ENCODE measurements around the gene LAMB3. TPM values are rescaled to one million over a fixed set of nuclear protein-coding genes. Genes with fewer than 3 reads are reported as not detected.

The LAMB3 gene
- total RNA-seq, 2 experiments from 2014 or later = 3.1 to 4.2 TPM

- peak overlapping the region; percentile 52 for H3K27ac Mint-ChIP-seq
- H3K27me3 Mint-ChIP-seq = no peaks in the 10 kb centered on the region
- H3K4me3 Mint-ChIP-seq = peak overlapping the region; percentile 45
- H3K4me1 Mint-ChIP-seq = peaks cover 44% of the 10 kb centered on the region
- CTCF ChIA-PET = interaction anchor here (0.7 to 2.5 kb wide), 8 partner anchors 59 to 119 kb away, joined by 3 to 8 read pairs (median 3); partner anchors contain the start of gene TRAF3IP3
- ATAC-seq (peak; percentile 87), DNase-seq (peak; percentile 52)
- intact Hi-C loops (cut with DNase I, micrococcal nuclease) = no loop called here
- H3K36me3 Mint-ChIP-seq (ENCODE audit: low read depth) = no peaks in the 10 kb centered on the region
- POLR2A ChIA-PET = no interaction called here
- no peaks in the 10 kb centered on the region for H3K9me3 Mint-ChIP-seq (ENCODE audit: low read depth)
Measured at GRCh38 chr1:209685821-209686220, 33.6 kb upstream of the LAMB3 start.

GRCh38 chr1:209678981-209679539 is 26.8 kb upstream of the LAMB3 start:
- DNase-seq = no peak
- H3K4me3 Mint-ChIP-seq = no peak overlapping the region
- no peak overlapping the region for H3K27ac Mint-ChIP-seq
- ChIA-PET CTCF (no interaction called here), POLR2A (interaction anchor here (0.6 kb wide), 1 partner anchor 17 kb away, joined by 5 read pairs; no protein-coding TSS in a partner anchor)
- H3K36me3 Mint-ChIP-seq (ENCODE audit: low read depth) = peaks cover 9% of the 10 kb centered on the region
- peak; percentile 58 for ATAC-seq
- no peaks in the 10 kb centered on the region for H3K9me3 Mint-ChIP-seq (ENCODE audit: low read depth)
- H3K27me3 Mint-ChIP-seq = peaks cover 40% of the 10 kb centered on the region
- intact Hi-C loops (cut with DNase I, micrococcal nuclease) = loop anchor here in 1 of 2 experiments (5.0 kb wide), 1 partner anchor 68 kb away; no protein-coding TSS in a partner anchor
- peaks cover 26% of the 10 kb centered on the region for H3K4me1 Mint-ChIP-seq

GRCh38 chr1:209675565-209676154 is 23.4 kb upstream of the LAMB3 start:
- POLR2A ChIA-PET = interaction anchor here (0.5 kb wide), 1 partner anchor 23 kb away, joined by 3 read pairs; no protein-coding TSS in a partner anchor
- no peak for ATAC-seq
- H3K27me3 Mint-ChIP-seq = peaks cover 41% of the 10 kb centered on the region

GRCh38 chr1:209674957-209675564 is 22.8 kb upstream of the LAMB3 start, which contains the start of gene G0S2:
TSS of gene G0S2 (plus strand) at chr1:209675412. CDS start at chr1:209675685, 273 bp downstream.
- no peaks in the 10 kb centered on the region for H3K9me3 Mint-ChIP-seq (ENCODE audit: low read depth)
- H3K36me3 Mint-ChIP-seq (ENCODE audit: low read depth) = peaks cover 9% of the 10 kb centered on the region
- H3K27ac Mint-ChIP-seq = peak within 1 kb of the TSS; percentile 84
- POLR2A ChIA-PET = no interaction called here
- CTCF ChIA-PET = interaction anchor here (0.5 to 2.1 kb wide), 4 partner anchors 9 to 658 kb away, joined by 3 to 9 read pairs (median 4); no protein-coding TSS in a partner anchor
- ATAC-seq (peak; percentile 31), DNase-seq (peak; percentile 70)
- H3K27me3 Mint-ChIP-seq = peaks cover 38% of the 10 kb centered on the region
- H3K4me1 Mint-ChIP-seq = peaks cover 56% of the 10 kb centered on the region
- H3K4me3 Mint-ChIP-seq = peak within 1 kb of the TSS; percentile 71
- intact Hi-C loops (cut with DNase I, micrococcal nuclease) = loop anchor here (2.0 to 5.0 kb wide), 3 partner anchors 14 to 72 kb away; no protein-coding TSS in a partner anchor

More at GRCh38 chr1:209675565-209676154, 23.4 kb upstream of the LAMB3 start:
- DNase-seq = peak; percentile 27
- Mint-ChIP-seq H3K36me3 (ENCODE audit: low read depth) (peaks cover 9% of the 10 kb centered on the region), H3K4me1 (peaks cover 54% of the 10 kb centered on the region), H3K4me3 (peak overlapping the region; percentile 71), H3K9me3 (ENCODE audit: low read depth) (no peaks in the 10 kb centered on the region), H3K27ac (peak overlapping the region; percentile 84)
- intact Hi-C loops (cut with DNase I, micrococcal nuclease) = loop anchor here (2.0 to 5.0 kb wide), 3 partner anchors 13 to 72 kb away; no protein-coding TSS in a partner anchor
- CTCF ChIA-PET = interaction anchor here (0.7 to 2.1 kb wide), 5 partner anchors 9 to 657 kb away, joined by 3 to 9 read pairs (median 4); no protein-coding TSS in a partner anchor

- intact Hi-C loops (cut with DNase I, micrococcal nuclease) = loop anchor here (1.0 to 2.0 kb wide), 6 partner anchors 15 to 659 kb away; partner anchors contain the start of gene UTP25 (in 1 of the 2)
- Mint-ChIP-seq H3K36me3 (ENCODE audit: low read depth) (peaks cover 9% of the 10 kb centered on the region), H3K4me3 (peak overlapping the region; percentile 71), H3K4me1 (peaks cover 53% of the 10 kb centered on the region), H3K27me3 (peaks cover 36% of the 10 kb centered on the region), H3K27ac (peak overlapping the region; percentile 84), H3K9me3 (ENCODE audit: low read depth) (no peaks in the 10 kb centered on the region)
- ChIA-PET POLR2A (no interaction called here), CTCF (interaction anchor here (1.0 to 2.1 kb wide), 9 partner anchors 7 to 92 kb away, joined by 3 to 9 read pairs (median 4); partner anchors contain the start of gene LAMB3)
- no peak for ATAC-seq
- DNase-seq = no peak
Measured at GRCh38 chr1:209673631-209674417, 21.6 kb upstream of the LAMB3 start.

- DNase-seq (peak; percentile 69), ATAC-seq (peak; percentile 85)
- POLR2A ChIA-PET = interaction anchor here (0.7 kb wide), 1 partner anchor 9 kb away, joined by 5 read pairs; no protein-coding TSS in a partner anchor
- no peaks in the 10 kb centered on the region for H3K9me3 Mint-ChIP-seq (ENCODE audit: low read depth)
- H3K27ac Mint-ChIP-seq = peak overlapping the region; percentile 85
- peaks cover 31% of the 10 kb centered on the region for H3K27me3 Mint-ChIP-seq
- CTCF ChIA-PET = interaction anchor here (1.2 to 2.0 kb wide), 7 partner anchors 11 to 93 kb away, joined by 3 to 7 read pairs (median 4); partner anchors contain the start of gene LAMB3
- intact Hi-C loops (cut with DNase I, micrococcal nuclease) = loop anchor here (1.0 to 2.0 kb wide), 4 partner anchors 20 to 660 kb away; partner anchors contain the start of gene UTP25 (in 1 of the 2)
- H3K4me3 Mint-ChIP-seq = peak overlapping the region; percentile 13
- peaks cover 9% of the 10 kb centered on the region for H3K36me3 Mint-ChIP-seq (ENCODE audit: low read depth)
- peaks cover 53% of the 10 kb centered on the region for H3K4me1 Mint-ChIP-seq
Measured at GRCh38 chr1:209672705-209673630, 20.7 kb upstream of the LAMB3 start.

- H3K36me3 Mint-ChIP-seq (ENCODE audit: low read depth) = peaks cover 3% of the 10 kb centered on the region
- intact Hi-C loops (cut with DNase I, micrococcal nuclease) = loop anchor here in 1 of 2 experiments (1.0 kb wide), 1 partner anchor 10 kb away; no protein-coding TSS in a partner anchor
- POLR2A ChIA-PET = no interaction called here
- peak overlapping the region; percentile 34 for H3K27ac Mint-ChIP-seq
- peaks cover 12% of the 10 kb centered on the region for H3K27me3 Mint-ChIP-seq
- CTCF ChIA-PET = interaction anchor here (0.9 to 1.1 kb wide), 2 partner anchors 17 to 85 kb away, joined by 3 read pairs; no protein-coding TSS in a partner anchor
- no peak overlapping the region for H3K4me3 Mint-ChIP-seq
- H3K4me1 Mint-ChIP-seq = peaks cover 45% of the 10 kb centered on the region
- ATAC-seq = no peak
- no peaks in the 10 kb centered on the region for H3K9me3 Mint-ChIP-seq (ENCODE audit: low read depth)
- no peak for DNase-seq
Measured at GRCh38 chr1:209670441-209671082, 18.3 kb upstream of the LAMB3 start.

- peak; percentile 60 for ATAC-seq
- CTCF ChIA-PET = no interaction called here
Measured at GRCh38 chr1:209667708-209668107, 15.5 kb upstream of the LAMB3 start.

GRCh38 chr1:209667103-209667502 is 14.9 kb upstream of the LAMB3 start:
- ChIA-PET CTCF (interaction anchor here (1.0 to 1.3 kb wide), 2 partner anchors 8 to 23 kb away, joined by 4 read pairs; partner anchors contain the start of gene G0S2), POLR2A (no interaction called here)
- Mint-ChIP-seq H3K9me3 (ENCODE audit: low read depth) (no peaks in the 10 kb centered on the region), H3K27me3 (peaks cover 2% of the 10 kb centered on the region), H3K36me3 (ENCODE audit: low read depth) (no peaks in the 10 kb centered on the region), H3K27ac (no peak overlapping the region), H3K4me3 (no peak overlapping the region), H3K4me1 (peaks cover 14% of the 10 kb centered on the region)
- no peak for ATAC-seq
- no peak for DNase-seq
- intact Hi-C loops (cut with DNase I, micrococcal nuclease) = no loop called here

More at GRCh38 chr1:209667708-209668107, 15.5 kb upstream of the LAMB3 start:
- Mint-ChIP-seq H3K4me3 (no peak overlapping the region), H3K36me3 (ENCODE audit: low read depth) (no peaks in the 10 kb centered on the region), H3K27ac (no peak overlapping the region), H3K9me3 (ENCODE audit: low read depth) (no peaks in the 10 kb centered on the region), H3K27me3 (peaks cover 2% of the 10 kb centered on the region), H3K4me1 (peaks cover 17% of the 10 kb centered on the region)
- DNase-seq = no peak
- POLR2A ChIA-PET = no interaction called here
- intact Hi-C loops (cut with DNase I, micrococcal nuclease) = no loop called here
